ENCODE measurements around the gene LAPTM4A. TPM values are rescaled to one million over a fixed set of nuclear protein-coding genes. Genes with fewer than 3 reads are reported as not detected.
"Not testable (repeated sequence)": the region's sequence is repeated elsewhere in the genome, so short reads cannot be mapped to it uniquely, and the experiment has no call there.

Gene LAPTM4A
- total and polyA plus RNA-seq, 2 donors from 2014 or later, result 330 to 365 TPM

- DNase-seq (no peak), FAIRE-seq (no peak)
- H3K9ac ChIP-seq (ENCODE audit: low read length in 3 of 3), result no peak overlapping the region
- peaks cover 0 to under 1% (median 0%) of the 10 kb centered on the region in 3 donors for H3K4me1 ChIP-seq (ENCODE audit: control insufficient read depth in 2 of 3, insufficient read depth in 2 of 3, low read depth in 1 of 3, low read length in 3 of 3)
- H3K36me3 ChIP-seq (ENCODE audit: control insufficient read depth in 2 of 3, insufficient read depth in 3 of 3, low read length in 3 of 3), result no peaks in the 10 kb centered on the region
- intact Hi-C loops (cut with DNase I), result no loop called here
- H3K4me3 ChIP-seq (ENCODE audit: low read length in 3 of 3), result no peak overlapping the region
- no peak for TF ChIP-seq CTCF (IDR thresholded peaks at IDR 0.05; ENCODE audit: borderline replicate concordance, extremely low read depth, insufficient read depth)
- peaks cover 0 to 3% (median 0%) of the 10 kb centered on the region in 3 donors for H3K9me3 ChIP-seq (ENCODE audit: control insufficient read depth in 2 of 3, insufficient read depth in 1 of 3, low read length in 3 of 3)
- no peak overlapping the region for H3K27ac ChIP-seq (ENCODE audit: low read depth in 2 of 2, low read length in 2 of 2)
- no peaks in the 10 kb centered on the region for H3K27me3 ChIP-seq (ENCODE audit: control insufficient read depth, insufficient read depth, low read length)
These were observed 26.0 kb upstream of the LAPTM4A start for GRCh38 chr2:20077411-20077940.

GRCh38 chr2:20076757-20077156 lies 25.3 kb upstream of the LAPTM4A start:
- Histone ChIP-seq H3K27ac (ENCODE audit: low read depth in 2 of 2, low read length in 2 of 2) (no peak overlapping the region), H3K9ac (ENCODE audit: low read length in 3 of 3) (no peak overlapping the region), H3K36me3 (ENCODE audit: control insufficient read depth in 2 of 3, insufficient read depth in 3 of 3, low read length in 3 of 3) (no peaks in the 10 kb centered on the region), H3K9me3 (ENCODE audit: control insufficient read depth in 2 of 3, insufficient read depth in 1 of 3, low read length in 3 of 3) (peaks cover 0 to 3% (median 0%) of the 10 kb centered on the region in 3 donors), H3K4me1 (ENCODE audit: control insufficient read depth in 2 of 3, insufficient read depth in 2 of 3, low read depth in 1 of 3, low read length in 3 of 3) (peaks cover 0 to 4% (median 4%) of the 10 kb centered on the region in 3 donors), H3K27me3 (ENCODE audit: control insufficient read depth, insufficient read depth, low read length) (no peaks in the 10 kb centered on the region), H3K4me3 (ENCODE audit: low read length in 3 of 3) (no peak overlapping the region)
- no peak for FAIRE-seq
- intact Hi-C loops (cut with DNase I), result no loop called here
- DNase-seq, result no peak
- TF ChIP-seq CTCF (IDR thresholded peaks at IDR 0.05; ENCODE audit: borderline replicate concordance, extremely low read depth, insufficient read depth), result no peak

GRCh38 chr2:20074901-20075300 lies 23.5 kb upstream of the LAPTM4A start:
- intact Hi-C loops (cut with DNase I), result no loop called here
- no peak for FAIRE-seq

GRCh38 chr2:20074046-20074648 lies 22.7 kb upstream of the LAPTM4A start:
- H3K4me1 ChIP-seq (ENCODE audit: control insufficient read depth in 2 of 3, insufficient read depth in 2 of 3, low read depth in 1 of 3, low read length in 3 of 3); H3K27ac ChIP-seq (ENCODE audit: low read depth in 2 of 2, low read length in 2 of 2); DNase-seq; H3K36me3 ChIP-seq (ENCODE audit: control insufficient read depth in 2 of 3, insufficient read depth in 3 of 3, low read length in 3 of 3); intact Hi-C loops (cut with DNase I); H3K4me3 ChIP-seq (ENCODE audit: low read length in 3 of 3); H3K27me3 ChIP-seq (ENCODE audit: control insufficient read depth, insufficient read depth, low read length); FAIRE-seq; H3K9ac ChIP-seq (ENCODE audit: low read length in 3 of 3); H3K9me3 ChIP-seq (ENCODE audit: control insufficient read depth in 2 of 3, insufficient read depth in 1 of 3, low read length in 3 of 3): not testable (repeated sequence)

More at GRCh38 chr2:20074901-20075300, 23.5 kb upstream of the LAPTM4A start:
- H3K27me3 ChIP-seq (ENCODE audit: control insufficient read depth, insufficient read depth, low read length), result no peaks in the 10 kb centered on the region
- no peak overlapping the region for H3K4me3 ChIP-seq (ENCODE audit: low read length in 3 of 3)
- TF ChIP-seq CTCF (IDR thresholded peaks at IDR 0.05; ENCODE audit: borderline replicate concordance, extremely low read depth, insufficient read depth), result no peak
- peaks cover 0 to 3% (median 0%) of the 10 kb centered on the region in 3 donors for H3K9me3 ChIP-seq (ENCODE audit: control insufficient read depth in 2 of 3, insufficient read depth in 1 of 3, low read length in 3 of 3)
- peaks cover 0 to 9% (median 7%) of the 10 kb centered on the region in 3 donors for H3K4me1 ChIP-seq (ENCODE audit: control insufficient read depth in 2 of 3, insufficient read depth in 2 of 3, low read depth in 1 of 3, low read length in 3 of 3)
- no peaks in the 10 kb centered on the region for H3K36me3 ChIP-seq (ENCODE audit: control insufficient read depth in 2 of 3, insufficient read depth in 3 of 3, low read length in 3 of 3)
- no peak overlapping the region for H3K9ac ChIP-seq (ENCODE audit: low read length in 3 of 3)
- no peak for DNase-seq
- H3K27ac ChIP-seq (ENCODE audit: low read depth in 2 of 2, low read length in 2 of 2), result no peak overlapping the region
